ENCODE results near the gene PARL. TPM values are rescaled to one million over a fixed set of nuclear protein-coding genes. Genes with fewer than 3 reads are reported as not detected.

Gene PARL
- total and polyA plus RNA-seq, 10 of the 15 experiments (the other 5 are each of a cell fraction or from before 2014, with no cell fraction given): 49.7 to 113 (median 77.2) TPM

DNA sequence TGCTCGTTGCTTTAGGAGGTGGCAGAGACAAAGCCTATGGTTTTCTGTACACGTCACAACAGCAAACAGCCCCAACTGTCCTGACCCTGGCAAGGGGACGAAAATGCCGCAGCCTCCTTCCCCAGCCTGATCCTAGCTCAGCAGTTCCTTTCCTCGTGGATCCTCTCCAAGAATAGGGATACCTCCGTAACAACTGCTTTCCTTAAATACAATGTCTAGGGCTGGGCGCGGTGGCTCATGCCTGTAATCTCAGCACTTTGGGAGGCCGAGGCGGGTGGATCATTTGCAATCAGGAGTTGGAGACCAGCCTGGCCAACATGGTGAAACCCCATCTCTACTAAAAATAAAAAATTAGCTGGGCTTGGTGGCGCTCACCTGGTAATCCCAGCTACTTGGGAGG, 76.3 kb downstream of the PARL start:
- 93% methylated on average over 11 of the region's 11 CpGs for WGBS (ENCODE audit: insufficient coverage, insufficient replicate concordance, low lambda C conversion rate, missing lambda C conversion rate)
- POLR2A ChIA-PET: no interaction called here

More for the DNA sequence above, 76.3 kb downstream of the PARL start:
- no peaks in the 10 kb centered on the region for H3K79me2 ChIP-seq (ENCODE audit: control insufficient read depth, insufficient read depth, low read length)
- SMC1A ChIA-PET (ENCODE audit: uncharacterized antibody, unreplicated experiment): no interaction called here
- H3K36me3 ChIP-seq (ENCODE audit: control insufficient read depth in 2 of 2, insufficient read depth in 2 of 2, low read length in 1 of 2): peaks cover 27 to 28% of the 10 kb centered on the region in 2 experiments
- TF ChIP-seq NFYA (IDR thresholded peaks at IDR 0.05; ENCODE audit: borderline replicate concordance, low read depth, low read length) (no peak), CREM (IDR thresholded peaks at IDR 0.05; ENCODE audit: low read depth) (no peak), FOS (IDR thresholded peaks at IDR 0.05; ENCODE audit: borderline replicate concordance, extremely low read depth, insufficient read length) (no peak), IRF5 (IDR thresholded peaks at IDR 0.05; ENCODE audit: borderline replicate concordance) (no peak), ZSCAN29 (IDR thresholded peaks at IDR 0.05) (no peak), MTA2 (IDR thresholded peaks at IDR 0.05; ENCODE audit: low read depth) (no peak), HCFC1 (IDR thresholded peaks at IDR 0.05; ENCODE audit: low read length) (no peak), SMAD1 (IDR thresholded peaks at IDR 0.05; ENCODE audit: low read depth, partially characterized antibody) (no peak), CHD4 (IDR thresholded peaks at IDR 0.05) (no peak), CBX5 (IDR thresholded peaks at IDR 0.05; ENCODE audit: low read depth) (no peak), POLR2AphosphoS5 (IDR thresholded peaks at IDR 0.05; ENCODE audit: low read length) (no peak), IRF4 (IDR thresholded peaks at IDR 0.05; ENCODE audit: low read depth, low read length) (no peak), GATAD2B (conservative IDR thresholded peaks at IDR 0.05; ENCODE audit: low read depth) (no peak), JUNB (IDR thresholded peaks at IDR 0.05) (no peak), ZNF384 (IDR thresholded peaks at IDR 0.05; ENCODE audit: borderline replicate concordance, low read depth, low read length) (no peak), ASH2L (IDR thresholded peaks at IDR 0.05; ENCODE audit: borderline replicate concordance, low read depth) (no peak)
- TF ChIP-seq, protein P1, sequence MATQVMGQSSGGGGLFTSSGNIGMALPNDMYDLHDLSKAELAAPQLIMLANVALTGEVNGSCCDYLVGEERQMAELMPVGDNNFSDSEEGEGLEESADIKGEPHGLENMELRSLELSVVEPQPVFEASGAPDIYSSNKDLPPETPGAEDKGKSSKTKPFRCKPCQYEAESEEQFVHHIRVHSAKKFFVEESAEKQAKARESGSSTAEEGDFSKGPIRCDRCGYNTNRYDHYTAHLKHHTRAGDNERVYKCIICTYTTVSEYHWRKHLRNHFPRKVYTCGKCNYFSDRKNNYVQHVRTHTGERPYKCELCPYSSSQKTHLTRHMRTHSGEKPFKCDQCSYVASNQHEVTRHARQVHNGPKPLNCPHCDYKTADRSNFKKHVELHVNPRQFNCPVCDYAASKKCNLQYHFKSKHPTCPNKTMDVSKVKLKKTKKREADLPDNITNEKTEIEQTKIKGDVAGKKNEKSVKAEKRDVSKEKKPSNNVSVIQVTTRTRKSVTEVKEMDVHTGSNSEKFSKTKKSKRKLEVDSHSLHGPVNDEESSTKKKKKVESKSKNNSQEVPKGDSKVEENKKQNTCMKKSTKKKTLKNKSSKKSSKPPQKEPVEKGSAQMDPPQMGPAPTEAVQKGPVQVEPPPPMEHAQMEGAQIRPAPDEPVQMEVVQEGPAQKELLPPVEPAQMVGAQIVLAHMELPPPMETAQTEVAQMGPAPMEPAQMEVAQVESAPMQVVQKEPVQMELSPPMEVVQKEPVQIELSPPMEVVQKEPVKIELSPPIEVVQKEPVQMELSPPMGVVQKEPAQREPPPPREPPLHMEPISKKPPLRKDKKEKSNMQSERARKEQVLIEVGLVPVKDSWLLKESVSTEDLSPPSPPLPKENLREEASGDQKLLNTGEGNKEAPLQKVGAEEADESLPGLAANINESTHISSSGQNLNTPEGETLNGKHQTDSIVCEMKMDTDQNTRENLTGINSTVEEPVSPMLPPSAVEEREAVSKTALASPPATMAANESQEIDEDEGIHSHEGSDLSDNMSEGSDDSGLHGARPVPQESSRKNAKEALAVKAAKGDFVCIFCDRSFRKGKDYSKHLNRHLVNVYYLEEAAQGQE (IDR thresholded peaks at IDR 0.05; ENCODE audit: low read depth, low read length): no peak
- TF ChIP-seq, protein P2, sequence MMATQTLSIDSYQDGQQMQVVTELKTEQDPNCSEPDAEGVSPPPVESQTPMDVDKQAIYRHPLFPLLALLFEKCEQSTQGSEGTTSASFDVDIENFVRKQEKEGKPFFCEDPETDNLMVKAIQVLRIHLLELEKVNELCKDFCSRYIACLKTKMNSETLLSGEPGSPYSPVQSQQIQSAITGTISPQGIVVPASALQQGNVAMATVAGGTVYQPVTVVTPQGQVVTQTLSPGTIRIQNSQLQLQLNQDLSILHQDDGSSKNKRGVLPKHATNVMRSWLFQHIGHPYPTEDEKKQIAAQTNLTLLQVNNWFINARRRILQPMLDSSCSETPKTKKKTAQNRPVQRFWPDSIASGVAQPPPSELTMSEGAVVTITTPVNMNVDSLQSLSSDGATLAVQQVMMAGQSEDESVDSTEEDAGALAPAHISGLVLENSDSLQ (IDR thresholded peaks at IDR 0.05): no peak
- TF ChIP-seq, protein P3, sequence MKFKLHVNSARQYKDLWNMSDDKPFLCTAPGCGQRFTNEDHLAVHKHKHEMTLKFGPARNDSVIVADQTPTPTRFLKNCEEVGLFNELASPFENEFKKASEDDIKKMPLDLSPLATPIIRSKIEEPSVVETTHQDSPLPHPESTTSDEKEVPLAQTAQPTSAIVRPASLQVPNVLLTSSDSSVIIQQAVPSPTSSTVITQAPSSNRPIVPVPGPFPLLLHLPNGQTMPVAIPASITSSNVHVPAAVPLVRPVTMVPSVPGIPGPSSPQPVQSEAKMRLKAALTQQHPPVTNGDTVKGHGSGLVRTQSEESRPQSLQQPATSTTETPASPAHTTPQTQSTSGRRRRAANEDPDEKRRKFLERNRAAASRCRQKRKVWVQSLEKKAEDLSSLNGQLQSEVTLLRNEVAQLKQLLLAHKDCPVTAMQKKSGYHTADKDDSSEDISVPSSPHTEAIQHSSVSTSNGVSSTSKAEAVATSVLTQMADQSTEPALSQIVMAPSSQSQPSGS (IDR thresholded peaks at IDR 0.05; ENCODE audit: low read length): no peak
- H3K4me1 ChIP-seq (ENCODE audit: control insufficient read depth, insufficient read depth, low read length): no peaks in the 10 kb centered on the region
- no peaks in the 10 kb centered on the region for H4K20me1 ChIP-seq (ENCODE audit: control insufficient read depth, insufficient read depth)
- RAD21 ChIA-PET (ENCODE audit: unreplicated experiment): no interaction called here
- no peak overlapping the region for H3K27ac ChIP-seq (ENCODE audit: control insufficient read depth, insufficient read depth)
- no peak overlapping the region for H3K9ac ChIP-seq (ENCODE audit: control insufficient read depth, insufficient read depth, low read length)
- BruUV-seq (replicated peaks): no TSS peak
- H3K27me3 ChIP-seq (replicated peaks in 1 of 2; ENCODE audit: control insufficient read depth in 2 of 2, insufficient read depth in 2 of 2, low read length in 1 of 2): no peaks in the 10 kb centered on the region
- in situ Hi-C loops (cut with MboI) (no loop called here), intact Hi-C loops (cut with micrococcal nuclease; ENCODE audit: unreplicated experiment) (no loop called here)
- no peaks in the 10 kb centered on the region for H3K9me3 ChIP-seq (replicated peaks; ENCODE audit: control insufficient read depth, insufficient read depth, low read length)
- no peak overlapping the region for H3K4me2 ChIP-seq (ENCODE audit: control insufficient read depth, insufficient read depth)
- no peak overlapping the region for H3K4me3 ChIP-seq
- no peak for FAIRE-seq
- H2AFZ ChIP-seq (ENCODE audit: control insufficient read depth, low read depth, low read length): no peak overlapping the region
- no peak for ATAC-seq
- no peak for DNase-seq (ENCODE audit: low read depth, low spot score)
- CTCF ChIA-PET: no interaction called here
